Esophagus muscularis mucosa (tissue), 4 donors: Measurements from ENCODE around the gene HSD17B1. TPM values are rescaled to one million over a fixed set of nuclear protein-coding genes. Genes with fewer than 3 reads are reported as not detected.

Experiments used
- DNase-seq: peaks from one replicate; pipeline ENCODE4 v3.0.0-alpha.2; 2017; ENCODE audit errors: extremely low spot score
- H3K27ac ChIP-seq, 4 donors: fragments of 200-600 bp; sonication (generic); replicated peaks in 1 of 4; 1 replicate in 3 of 4; 2 replicates in 1 of 4; pipeline ENCODE4 v1.5.1; 2016 to 2019; ENCODE audit warnings: mild to moderate bottlenecking in 1 of 4
- H3K27me3 ChIP-seq, 4 donors: fragments of 200-600 bp; sonication (generic); one replicate each; pipeline versions ENCODE4 v1.5.1 to v1.6.0; 2016 to 2019
- H3K36me3 ChIP-seq, 4 donors: fragments of 200-600 bp; sonication (generic); one replicate each; pipeline ENCODE4 v1.5.1; 2016 to 2019
- H3K4me1 ChIP-seq, 4 donors: fragments of 200-600 bp; sonication (generic); one replicate each; pipeline ENCODE4 v1.5.1; 2016 to 2019
- H3K4me3 ChIP-seq, 4 donors: fragments of 200-600 bp; sonication (generic); 1 replicate in 2 of 4; 2 replicates in 2 of 4; pipeline ENCODE4 v1.5.1; 2016 to 2019; ENCODE audit warnings: mild to moderate bottlenecking in 4 of 4, moderate library complexity in 1 of 4
- H3K9me3 ChIP-seq, 4 donors: fragments of 200-600 bp; sonication (generic); 1 replicate in 3 of 4; 2 replicates in 1 of 4; pipeline ENCODE4 v1.5.1; 2016 to 2019
- CTCF ChIP-seq, 3 experiments: fragments of 200-600 bp in 2 of 3; fragments of 450-650 bp in 1 of 3; sonication (generic) in 2 of 3; IDR thresholded peaks; one replicate each; pipeline ENCODE4 v1.5.1; 2017 to 2019; ENCODE audit warnings: antibody characterized with exemption in 3 of 3, mild to moderate bottlenecking in 2 of 3, moderate library complexity in 1 of 3
- EP300 ChIP-seq: sonication (generic); formaldehyde crosslinking; IDR thresholded peaks from one replicate; pipeline ENCODE4 v1.6.1; 2017; ENCODE audit warnings: antibody characterized with exemption
- POLR2A ChIP-seq: fragments of 450-650 bp; IDR thresholded peaks from one replicate; pipeline ENCODE4 v1.6.1; 2017; ENCODE audit warnings: antibody characterized with exemption, moderate library complexity, mild to moderate bottlenecking, low read depth
- POLR2AphosphoS5 ChIP-seq, 2 donors: sonication (generic); formaldehyde crosslinking; IDR thresholded peaks; one replicate each; pipeline ENCODE4 v1.6.1; 2017; ENCODE audit warnings: antibody characterized with exemption in 2 of 2
- WGBS: methylation state at CpG from one replicate; pipeline ENCODE4 v1.1.5; 2018; 5-methylcytosine and 5-hydroxymethylcytosine counted together
- intact Hi-C: fragments of 100-400 bp; cut with DNase I; formaldehyde crosslinking; loops from one replicate; pipeline ENCODE4 v1.15.1; 2023
- total RNA-seq, 4 donors: library from RNA; depleted of rRNA; stranded (reverse); fragments of >200 nt; gene quantifications; one replicate each; pipeline versions ENCODE4 v1.1.0 to v1.2.1, GENCODE V29; 2016

Gene HSD17B1
- total RNA-seq, 4 donors from 2014 or later, result 0.13 to 2.5 (median 0.62) TPM

DNA sequence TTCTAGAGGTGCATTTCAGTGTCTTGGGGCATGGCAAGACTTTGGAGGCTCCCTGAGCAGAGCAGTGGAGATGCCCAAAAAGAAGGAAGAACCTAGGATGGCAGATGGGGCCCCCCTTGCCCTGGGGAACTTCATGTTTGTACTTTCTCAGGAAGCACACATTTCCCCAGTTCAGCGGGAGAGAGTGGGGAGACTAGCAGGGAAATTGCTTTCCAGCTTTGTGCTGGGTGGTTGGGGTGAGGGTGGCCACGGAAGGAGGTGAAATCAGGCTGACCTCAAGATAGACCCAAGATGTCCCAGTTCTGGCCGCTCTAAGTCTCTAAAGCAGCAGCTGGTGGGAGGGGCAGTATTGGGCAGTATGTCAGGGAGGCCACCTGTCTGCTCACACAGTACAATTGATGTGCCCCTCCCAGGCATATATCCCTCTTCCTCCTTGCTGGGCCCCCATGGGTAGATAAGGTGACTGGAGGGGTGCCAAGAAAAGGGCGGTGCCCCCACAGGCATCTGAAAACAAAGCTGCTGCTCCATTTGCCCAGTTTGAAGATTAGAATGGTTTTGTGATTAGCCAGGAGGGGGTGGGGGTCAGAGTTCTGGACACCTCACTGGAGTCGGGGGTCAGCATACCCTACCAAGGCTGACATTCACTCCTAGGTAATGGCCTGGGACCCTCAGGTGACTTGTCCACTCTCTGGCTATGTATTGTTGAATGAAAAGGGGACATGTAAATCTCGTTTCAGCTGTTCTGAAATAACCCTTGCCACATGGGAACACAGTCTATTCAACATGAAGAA, 33.8 kb upstream of the HSD17B1 start:
- H3K27me3 ChIP-seq, result no peaks in the 10 kb centered on the region
- no peaks in the 10 kb centered on the region for H3K9me3 ChIP-seq
- TF ChIP-seq CTCF (IDR thresholded peaks at IDR 0.05), result no peak
- TF ChIP-seq POLR2A, result no peak
- no peak for TF ChIP-seq POLR2AphosphoS5 (IDR thresholded peaks at IDR 0.05)
- no peak for TF ChIP-seq EP300
- no peak overlapping the region for H3K4me3 ChIP-seq
- peaks cover 72 to 95% (median 84%) of the 10 kb centered on the region in 4 donors for H3K4me1 ChIP-seq
- 36% methylated on average over 4 of the region's 6 CpGs for WGBS
- peaks cover 5 to 47% (median 24%) of the 10 kb centered on the region in 4 donors for H3K36me3 ChIP-seq
- no peak for DNase-seq
- peak overlapping the region; percentile 94 to 98 (median 96) for H3K27ac ChIP-seq
- intact Hi-C loops, result loop anchor here (5.0 kb wide), 2 partner anchors 92 to 197 kb away; no protein-coding TSS in a partner anchor

- Histone ChIP-seq H3K9me3 (no peaks in the 10 kb centered on the region), H3K27me3 (no peaks in the 10 kb centered on the region), H3K27ac (peak overlapping the region; percentile 94 to 98 (median 96)), H3K4me3 (peak overlapping the region in 3 of 4 donors; percentile 2 to 23 (median 9)), H3K4me1 (peaks cover 74 to 93% (median 86%) of the 10 kb centered on the region in 4 donors), H3K36me3 (peaks cover 0 to 39% (median 16%) of the 10 kb centered on the region in 4 donors)
- TF ChIP-seq POLR2AphosphoS5 (IDR thresholded peaks at IDR 0.05) (peak in 1 of 2 donors; percentile 89), CTCF (IDR thresholded peaks at IDR 0.05) (peak in 1 of 3 experiments; percentile 11), EP300 (no peak), POLR2A (peak; percentile 4)
- 0% methylated on average over 7 of the region's 12 CpGs for WGBS
- DNase-seq, result peak; percentile 98
- intact Hi-C loops, result loop anchor here (5.0 kb wide), 2 partner anchors 93 to 198 kb away; no protein-coding TSS in a partner anchor
Observed at GRCh38 chr17:42519546-42520491, 32.9 kb upstream of the HSD17B1 start.

DNA sequence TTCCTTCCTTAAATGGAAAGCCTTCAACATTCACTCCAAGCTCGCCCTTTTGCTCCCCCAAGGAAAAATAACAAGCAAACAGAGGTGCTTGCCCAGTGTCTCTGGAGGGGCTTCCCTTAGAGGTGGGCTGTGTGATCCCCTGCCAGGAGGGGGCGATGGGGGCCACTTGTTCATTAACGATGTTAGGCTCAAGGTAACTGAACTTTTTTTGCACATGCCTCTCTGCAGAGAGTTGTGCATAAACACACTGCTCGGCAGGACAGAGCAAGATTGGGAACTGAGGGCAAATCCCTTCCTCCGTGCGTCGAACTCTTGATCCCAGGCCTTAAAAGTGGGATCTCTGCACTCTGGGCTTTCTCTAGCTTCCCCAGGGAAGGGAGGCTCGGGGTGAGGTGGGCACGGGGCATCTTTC, 32.2 kb upstream of the HSD17B1 start:
- Histone ChIP-seq H3K4me1 (peaks cover 74 to 95% (median 90%) of the 10 kb centered on the region in 4 donors), H3K27ac (peak overlapping the region; percentile 94 to 98 (median 96)), H3K9me3 (no peaks in the 10 kb centered on the region), H3K27me3 (no peaks in the 10 kb centered on the region), H3K36me3 (peaks cover 0 to 33% (median 14%) of the 10 kb centered on the region in 4 donors), H3K4me3 (peak overlapping the region in 3 of 4 donors; percentile 2 to 23 (median 10))
- intact Hi-C loops, result no loop called here
- TF ChIP-seq CTCF (IDR thresholded peaks at IDR 0.05), result no peak
- no peak for TF ChIP-seq EP300
- no peak for TF ChIP-seq POLR2A
- no peak for TF ChIP-seq POLR2AphosphoS5 (IDR thresholded peaks at IDR 0.05)
- DNase-seq, result no peak
- WGBS, result 22% methylated on average over 9 of the region's 9 CpGs

DNA sequence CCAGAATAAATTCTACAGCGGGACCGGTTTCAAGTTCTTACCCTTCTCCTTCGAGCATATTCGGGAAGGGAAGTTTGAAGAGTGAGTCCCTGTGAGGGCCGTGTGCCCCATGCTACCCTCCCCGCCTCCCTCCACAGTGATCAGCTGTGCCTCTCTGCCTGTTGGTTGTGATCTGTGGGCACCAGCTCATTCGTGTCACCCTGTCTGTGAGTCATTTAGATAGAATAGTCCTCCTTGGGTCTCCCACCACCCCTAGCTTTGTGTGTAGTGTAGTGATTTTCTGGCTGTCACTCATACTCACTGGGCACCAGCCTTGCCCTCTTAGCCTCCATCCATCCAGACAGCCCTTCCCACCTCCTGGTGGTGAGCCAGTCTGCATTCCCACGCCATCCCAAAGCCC, 31.7 kb upstream of the HSD17B1 start:
- no peak for DNase-seq
- Histone ChIP-seq H3K27ac (peak overlapping the region; percentile 94 to 98 (median 96)), H3K4me3 (peak overlapping the region in 1 of 4 donors; percentile 10), H3K27me3 (no peaks in the 10 kb centered on the region), H3K4me1 (peaks cover 78 to 98% (median 92%) of the 10 kb centered on the region in 4 donors), H3K9me3 (no peaks in the 10 kb centered on the region), H3K36me3 (peaks cover 0 to 28% (median 12%) of the 10 kb centered on the region in 4 donors)
- 37% methylated on average over 8 of the region's 8 CpGs for WGBS
- TF ChIP-seq CTCF (IDR thresholded peaks at IDR 0.05), result no peak
- no peak for TF ChIP-seq POLR2A
- no peak for TF ChIP-seq EP300
- TF ChIP-seq POLR2AphosphoS5 (IDR thresholded peaks at IDR 0.05), result no peak
- intact Hi-C loops, result no loop called here
